ENCODE results near the gene C1orf50.
"Not testable (repeated sequence)": the region's sequence is repeated elsewhere in the genome, so short reads cannot be mapped to it uniquely, and the experiment has no call there.

The C1orf50 gene

DNA sequence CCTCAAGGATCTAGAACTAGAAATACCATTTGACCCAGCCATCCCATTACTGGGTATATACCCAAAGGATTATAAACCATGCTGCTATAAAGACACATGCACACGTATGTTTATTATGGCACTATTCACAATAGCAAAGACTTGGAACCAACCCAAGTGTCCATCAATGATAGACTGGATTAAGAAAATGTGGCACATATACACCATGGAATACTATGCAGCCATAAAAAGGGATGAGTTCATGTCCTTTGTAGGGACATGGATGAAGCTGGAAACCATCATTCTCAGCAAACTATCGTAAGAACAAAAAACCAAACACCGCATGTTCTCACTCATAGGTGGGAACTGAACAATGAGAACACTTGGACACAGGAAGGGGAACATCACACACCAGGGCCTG lies 47.8 kb downstream of the C1orf50 start:
- no CpG with 5 or more reads among the region's 3 CpGs for WGBS
- not testable (repeated sequence) for H2BK15ac ChIP-seq (ENCODE audit: low read depth, poor library complexity, severe bottlenecking)

DNA sequence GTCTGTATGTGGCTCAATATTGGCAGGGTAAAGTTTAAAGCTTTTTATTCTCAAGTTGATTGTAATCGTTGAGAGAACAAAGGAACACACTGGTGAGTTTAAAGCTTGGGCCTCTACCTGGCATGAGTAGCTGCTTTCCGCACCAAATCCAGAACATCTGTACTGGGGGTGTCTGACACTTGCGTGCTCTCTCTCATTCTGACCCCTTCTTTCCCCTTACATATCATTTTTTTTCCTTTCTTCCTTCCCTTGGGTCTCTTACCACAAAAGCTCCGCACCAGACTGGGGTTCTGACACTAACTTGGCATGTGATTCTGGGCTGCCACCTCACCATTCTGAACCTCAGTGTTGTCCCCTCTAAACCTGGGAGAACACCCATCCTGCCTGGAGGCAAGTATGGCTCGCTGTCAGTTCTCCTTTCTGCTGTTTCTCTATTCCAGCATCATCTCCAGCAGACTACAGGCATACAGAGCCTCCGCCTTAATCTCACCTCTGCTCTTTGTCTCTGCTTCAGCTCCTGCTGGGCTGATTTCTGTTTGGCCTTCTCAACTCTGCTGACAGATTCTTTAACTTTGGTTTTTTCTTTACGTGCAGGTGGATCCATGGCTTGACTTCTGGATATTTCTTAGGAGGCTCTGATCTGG lies 49.0 kb downstream of the C1orf50 start:
- H2BK12ac ChIP-seq (ENCODE audit: low read length in 2 of 2) = peak overlapping the region in 1 of 2 experiments; percentile 0
- peak overlapping the region; percentile 80 for H3K4me2 ChIP-seq (ENCODE audit: low read length, poor library complexity, severe bottlenecking)
- H3K23ac ChIP-seq (ENCODE audit: low read length in 2 of 2) = no peak overlapping the region
- no peak overlapping the region for H2BK120ac ChIP-seq (ENCODE audit: low read depth, low read length)
- H2BK5ac ChIP-seq (ENCODE audit: low read depth, low read length, poor library complexity, severe bottlenecking) = no peak overlapping the region
- no peak overlapping the region for H2AK5ac ChIP-seq (ENCODE audit: low read length, severe bottlenecking)
- peak overlapping the region in 1 of 2 experiments; percentile 49 for H3K18ac ChIP-seq (ENCODE audit: low read depth in 1 of 2, low read length in 2 of 2)
- H2BK15ac ChIP-seq (ENCODE audit: low read depth, poor library complexity, severe bottlenecking) = no peak overlapping the region
- H3K4me1 ChIP-seq (ENCODE audit: control insufficient read depth, insufficient read depth, low read depth, low read length) = peaks cover 6% of the 10 kb centered on the region
- H3K36me3 ChIP-seq (ENCODE audit: control insufficient read depth in 1 of 2, insufficient read depth in 2 of 2, low read depth in 1 of 2, low read length in 2 of 2) = peaks cover 6 to 15% of the 10 kb centered on the region in 2 experiments
- no peaks in the 10 kb centered on the region for H3K27me3 ChIP-seq (ENCODE audit: control insufficient read depth in 1 of 2, insufficient read depth in 1 of 2, low read length in 2 of 2)
- H3K9ac ChIP-seq (ENCODE audit: low read length) = peak overlapping the region; percentile 93
- no peaks in the 10 kb centered on the region for H3K9me3 ChIP-seq (ENCODE audit: control insufficient read depth, low read length)
- peak overlapping the region; percentile 46 to 99 for H3K4ac ChIP-seq (ENCODE audit: low read depth in 1 of 2, low read length in 2 of 2)
- H2AFZ ChIP-seq (ENCODE audit: low read depth, low read length) = no peak overlapping the region
- peak overlapping the region; percentile 37 for H4K91ac ChIP-seq (ENCODE audit: low read length)
- WGBS = 63% methylated on average over 6 of the region's 7 CpGs
- peak overlapping the region; percentile 53 for H4K8ac ChIP-seq (ENCODE audit: low read length)
- H3K14ac ChIP-seq (ENCODE audit: low read length in 2 of 2) = peak overlapping the region in 1 of 2 experiments; percentile 30
- peak overlapping the region; percentile 86 to 98 for H3K4me3 ChIP-seq (ENCODE audit: insufficient read depth in 1 of 2, low read depth in 1 of 2, low read length in 2 of 2)
- H3K79me1 ChIP-seq (replicated peaks; ENCODE audit: low read length, poor library complexity, severe bottlenecking) = peaks cover 17% of the 10 kb centered on the region
- peak; percentile 38 for DNase-seq
- peak overlapping the region; percentile 94 for H3K27ac ChIP-seq (ENCODE audit: low read length, poor library complexity, severe bottlenecking)

More for the DNA sequence above, 47.8 kb downstream of the C1orf50 start:
- not testable (repeated sequence) for H4K91ac ChIP-seq (ENCODE audit: low read length); DNase-seq; H3K4me2 ChIP-seq (ENCODE audit: low read length, poor library complexity, severe bottlenecking); H3K4me3 ChIP-seq (ENCODE audit: insufficient read depth in 1 of 2, low read depth in 1 of 2, low read length in 2 of 2); H4K8ac ChIP-seq (ENCODE audit: low read length); H3K27ac ChIP-seq (ENCODE audit: low read length, poor library complexity, severe bottlenecking); H2BK12ac ChIP-seq (ENCODE audit: low read length in 2 of 2); H3K9ac ChIP-seq (ENCODE audit: low read length); H3K4me1 ChIP-seq (ENCODE audit: control insufficient read depth, insufficient read depth, low read depth, low read length); H2AK5ac ChIP-seq (ENCODE audit: low read length, severe bottlenecking); H2AFZ ChIP-seq (ENCODE audit: low read depth, low read length); H3K9me3 ChIP-seq (ENCODE audit: control insufficient read depth, low read length); H2BK5ac ChIP-seq (ENCODE audit: low read depth, low read length, poor library complexity, severe bottlenecking); H3K4ac ChIP-seq (ENCODE audit: low read depth in 1 of 2, low read length in 2 of 2); H3K14ac ChIP-seq (ENCODE audit: low read length in 2 of 2); H3K27me3 ChIP-seq (ENCODE audit: control insufficient read depth in 1 of 2, insufficient read depth in 1 of 2, low read length in 2 of 2); H3K23ac ChIP-seq (ENCODE audit: low read length in 2 of 2); H2BK120ac ChIP-seq (ENCODE audit: low read depth, low read length); H3K18ac ChIP-seq (ENCODE audit: low read depth in 1 of 2, low read length in 2 of 2)
- Histone ChIP-seq H3K36me3 (ENCODE audit: control insufficient read depth in 1 of 2, insufficient read depth in 2 of 2, low read depth in 1 of 2, low read length in 2 of 2) (peaks cover 6 to 21% of the 10 kb centered on the region in 2 experiments), H3K79me1 (replicated peaks; ENCODE audit: low read length, poor library complexity, severe bottlenecking) (peaks cover 16% of the 10 kb centered on the region)

DNA sequence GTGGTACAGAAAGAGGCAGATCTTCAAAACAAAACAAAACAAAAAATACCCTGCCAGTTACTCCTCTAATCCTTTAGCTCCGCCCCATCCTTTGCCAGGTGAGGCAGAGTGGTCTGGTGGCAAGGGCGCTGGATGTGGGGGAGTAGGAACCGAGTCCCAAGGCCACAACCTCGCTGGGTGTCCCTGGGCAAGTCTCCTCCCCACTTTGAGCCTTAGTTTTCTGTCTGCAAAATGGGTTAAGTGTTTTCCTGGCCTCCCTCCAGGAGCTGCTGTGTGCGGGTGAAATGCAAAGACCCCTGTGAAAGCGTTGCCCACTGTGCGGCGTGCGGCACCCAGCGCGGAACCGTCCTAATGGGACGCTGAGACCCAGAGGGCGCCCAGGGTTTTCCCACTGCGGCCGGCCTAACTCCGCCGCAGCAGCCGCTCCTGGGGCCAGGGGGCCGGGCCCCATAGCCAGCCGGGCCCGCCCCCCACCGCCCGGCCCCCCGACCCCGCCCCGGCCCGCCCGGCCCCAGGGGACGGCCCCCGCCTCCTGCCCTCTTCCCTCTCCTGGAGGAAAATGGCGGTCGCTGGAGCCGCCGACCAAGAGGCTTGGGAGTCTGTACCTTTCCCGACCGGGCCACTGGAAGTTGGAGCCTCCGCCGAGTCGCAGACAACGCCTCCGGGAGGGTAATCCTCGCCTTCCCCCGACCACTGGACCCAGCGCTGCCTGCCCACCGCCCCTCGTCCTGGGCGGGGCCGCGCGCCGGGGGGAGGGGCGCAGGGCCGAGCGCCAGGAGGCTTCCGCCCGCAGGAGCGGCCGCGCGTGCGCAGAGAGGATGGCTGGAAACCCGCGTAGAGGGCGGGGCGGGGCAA lies 49.8 kb downstream of the C1orf50 start, which contains the start of the genes ERMAP and SVBP:
Gene ERMAP, plus strand, starts transcription at position 538 of the 855 bp plus-strand sequence. CDS start 13,327 bp downstream, outside the sequence.
Gene SVBP, minus strand, starts transcription at position 813 of the 855 bp plus-strand sequence. CDS start 853 bp downstream, outside the sequence.
- Histone ChIP-seq H3K27me3 (ENCODE audit: control insufficient read depth in 1 of 2, insufficient read depth in 1 of 2, low read length in 2 of 2) (no peaks in the 10 kb centered on the region), H3K18ac (ENCODE audit: low read depth in 1 of 2, low read length in 2 of 2) (peak within 1 kb of the TSS; percentile 99), H2BK15ac (ENCODE audit: low read depth, poor library complexity, severe bottlenecking) (peak within 1 kb of the TSS; percentile 83), H3K79me1 (replicated peaks; ENCODE audit: low read length, poor library complexity, severe bottlenecking) (peaks cover 17% of the 10 kb centered on the region), H3K27ac (ENCODE audit: low read length, poor library complexity, severe bottlenecking) (peak within 1 kb of the TSS; percentile 100), H3K4ac (ENCODE audit: low read depth in 1 of 2, low read length in 2 of 2) (peak within 1 kb of the TSS; percentile 99), H2BK5ac (ENCODE audit: low read depth, low read length, poor library complexity, severe bottlenecking) (peak within 1 kb of the TSS; percentile 100), H3K4me2 (ENCODE audit: low read length, poor library complexity, severe bottlenecking) (peak within 1 kb of the TSS; percentile 80), H3K4me1 (ENCODE audit: control insufficient read depth, insufficient read depth, low read depth, low read length) (peaks cover 6% of the 10 kb centered on the region), H3K9ac (ENCODE audit: low read length) (peak within 1 kb of the TSS; percentile 94), H2BK12ac (ENCODE audit: low read length in 2 of 2) (peak within 1 kb of the TSS; percentile 0 to 92), H2AFZ (ENCODE audit: low read depth, low read length) (peak within 1 kb of the TSS; percentile 93), H3K23ac (ENCODE audit: low read length in 2 of 2) (no peak within 1 kb of the TSS), H2AK5ac (ENCODE audit: low read length, severe bottlenecking) (peak within 1 kb of the TSS; percentile 83), H3K14ac (ENCODE audit: low read length in 2 of 2) (peak within 1 kb of the TSS in 1 of 2 experiments; percentile 98), H3K4me3 (ENCODE audit: insufficient read depth in 1 of 2, low read depth in 1 of 2, low read length in 2 of 2) (peak within 1 kb of the TSS; percentile 87 to 98), H3K9me3 (ENCODE audit: control insufficient read depth, low read length) (no peaks in the 10 kb centered on the region), H2BK120ac (ENCODE audit: low read depth, low read length) (peak within 1 kb of the TSS; percentile 100), H3K36me3 (ENCODE audit: control insufficient read depth in 1 of 2, insufficient read depth in 2 of 2, low read depth in 1 of 2, low read length in 2 of 2) (peaks cover 4 to 9% of the 10 kb centered on the region in 2 experiments), H4K8ac (ENCODE audit: low read length) (peak within 1 kb of the TSS; percentile 100), H4K91ac (ENCODE audit: low read length) (peak within 1 kb of the TSS; percentile 98)
- DNase-seq = peak; percentile 87
- 1% methylated on average over 51 of the region's 66 CpGs for WGBS

DNA sequence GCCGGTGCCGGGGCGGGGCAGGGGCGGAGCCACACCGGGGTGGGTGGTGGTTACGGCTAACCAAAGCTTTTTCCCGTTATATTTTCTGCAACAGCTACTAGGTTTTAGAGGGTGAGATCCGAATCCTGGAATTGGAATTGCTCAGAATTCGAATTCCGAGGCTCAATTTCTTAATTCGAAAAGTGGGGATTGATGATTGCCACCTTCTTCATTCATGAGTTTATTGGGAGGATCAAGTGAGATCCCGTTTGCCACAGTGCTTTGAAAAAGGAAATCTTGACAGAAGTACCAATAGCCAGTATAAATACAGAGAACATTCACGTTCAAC lies 50.4 kb downstream of the C1orf50 start:
- DNase-seq = no peak
- Histone ChIP-seq H2AK5ac (ENCODE audit: low read length, severe bottlenecking) (no peak overlapping the region), H2BK120ac (ENCODE audit: low read depth, low read length) (no peak overlapping the region), H3K18ac (ENCODE audit: low read depth in 1 of 2, low read length in 2 of 2) (no peak overlapping the region), H3K27me3 (ENCODE audit: control insufficient read depth in 1 of 2, insufficient read depth in 1 of 2, low read length in 2 of 2) (no peaks in the 10 kb centered on the region), H3K27ac (ENCODE audit: low read length, poor library complexity, severe bottlenecking) (no peak overlapping the region), H3K36me3 (ENCODE audit: control insufficient read depth in 1 of 2, insufficient read depth in 2 of 2, low read depth in 1 of 2, low read length in 2 of 2) (peaks cover 4 to 9% of the 10 kb centered on the region in 2 experiments), H3K4ac (ENCODE audit: low read depth in 1 of 2, low read length in 2 of 2) (no peak overlapping the region), H2BK15ac (ENCODE audit: low read depth, poor library complexity, severe bottlenecking) (no peak overlapping the region), H3K4me2 (ENCODE audit: low read length, poor library complexity, severe bottlenecking) (peak overlapping the region; percentile 61), H2BK5ac (ENCODE audit: low read depth, low read length, poor library complexity, severe bottlenecking) (no peak overlapping the region), H3K14ac (ENCODE audit: low read length in 2 of 2) (no peak overlapping the region), H4K8ac (ENCODE audit: low read length) (no peak overlapping the region), H4K91ac (ENCODE audit: low read length) (no peak overlapping the region), H3K23ac (ENCODE audit: low read length in 2 of 2) (no peak overlapping the region), H3K4me1 (ENCODE audit: control insufficient read depth, insufficient read depth, low read depth, low read length) (peaks cover 6% of the 10 kb centered on the region), H2BK12ac (ENCODE audit: low read length in 2 of 2) (no peak overlapping the region), H3K9ac (ENCODE audit: low read length) (peak overlapping the region; percentile 80), H2AFZ (ENCODE audit: low read depth, low read length) (no peak overlapping the region), H3K9me3 (ENCODE audit: control insufficient read depth, low read length) (no peaks in the 10 kb centered on the region), H3K79me1 (replicated peaks; ENCODE audit: low read length, poor library complexity, severe bottlenecking) (peaks cover 17% of the 10 kb centered on the region), H3K4me3 (ENCODE audit: insufficient read depth in 1 of 2, low read depth in 1 of 2, low read length in 2 of 2) (peak overlapping the region in 1 of 2 experiments; percentile 76)
- WGBS = under 1% methylated on average over 11 of the region's 13 CpGs
